Fibroblast of lung (primary cell): ENCODE measurements around the gene TRIM49B. TPM values are rescaled to one million over a fixed set of nuclear protein-coding genes. Genes with fewer than 3 reads are reported as not detected.

Experiments
- polyA plus RNA-seq, 2 donors: library from polyadenylated mRNA; depleted of rRNA in 1 of 2; stranded (reverse) in 1 of 2; unstranded in 1 of 2; fragments of >200 nt; gene quantifications; 2 replicates each; pipeline ENCODE4 v1.2.1, GENCODE V29; 2011 to 2012; ENCODE audit warnings: missing spikeins in 1 of 2
- total RNA-seq: library from RNA; depleted of rRNA; stranded (reverse); fragments of >200 nt; gene quantifications from 2 replicates; pipeline ENCODE4 v1.2.1, GENCODE V29; 2014

Gene TRIM49B
- total and polyA plus RNA-seq, 2 donors (not counting 1 experiment from before 2014, with no cell fraction given) = not detected

Other genes starting within 250 kb of the TRIM49B start
- not detected in 2 replicates for gene TRIM51G, start 44.9 kb upstream of the TRIM49B start, total RNA-seq
- gene TRIM51G, start 44.9 kb upstream of the TRIM49B start, polyA plus RNA-seq = not detected in 2 replicates
- gene TRIM64C, start 30.3 kb downstream of the TRIM49B start, total RNA-seq = not detected in 2 replicates
- gene TRIM64C, start 30.3 kb downstream of the TRIM49B start, polyA plus RNA-seq = not detected in 2 replicates
- gene FOLH1, start 179.8 kb downstream of the TRIM49B start, total RNA-seq = 0.51 and 1.2 TPM in 2 replicates
- 0.27 TPM in 1 of 2 replicates, not detected in the other for gene FOLH1, start 179.8 kb downstream of the TRIM49B start, polyA plus RNA-seq